EL (cell line): ENCODE results near the gene AURKA.
"Not testable (repeated sequence)": the region's sequence is repeated elsewhere in the genome, so short reads cannot be mapped to it uniquely, and the experiment has no call there.

Experiments
- DNase-seq: peaks from one replicate; pipeline ENCODE4 v3.0.0-alpha.2; 2016

Gene AURKA

DNA sequence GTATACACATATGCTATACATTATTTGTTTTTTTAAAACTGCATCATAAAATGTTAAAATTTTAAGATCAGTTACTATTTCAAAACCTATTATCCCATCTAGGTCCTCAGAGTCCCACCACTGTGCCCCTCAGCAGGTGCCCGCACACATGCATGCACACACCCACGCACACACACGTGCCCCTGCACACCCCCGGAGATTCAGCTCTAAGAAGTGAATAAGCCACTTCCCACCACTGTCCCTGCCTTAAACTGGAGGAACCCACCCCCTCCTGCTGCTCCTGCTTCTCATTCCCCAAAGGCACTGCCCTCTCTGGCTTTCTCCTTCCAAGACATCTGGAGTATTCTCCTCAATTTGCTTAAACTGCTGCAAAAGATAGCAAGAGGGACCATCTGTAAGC lies 38.7 kb downstream of the AURKA start:
- DNase-seq: no peak

GRCh38 chr20:56352345-56353055 lies 39.5 kb downstream of the AURKA start:
- peak; percentile 45 for DNase-seq

DNA sequence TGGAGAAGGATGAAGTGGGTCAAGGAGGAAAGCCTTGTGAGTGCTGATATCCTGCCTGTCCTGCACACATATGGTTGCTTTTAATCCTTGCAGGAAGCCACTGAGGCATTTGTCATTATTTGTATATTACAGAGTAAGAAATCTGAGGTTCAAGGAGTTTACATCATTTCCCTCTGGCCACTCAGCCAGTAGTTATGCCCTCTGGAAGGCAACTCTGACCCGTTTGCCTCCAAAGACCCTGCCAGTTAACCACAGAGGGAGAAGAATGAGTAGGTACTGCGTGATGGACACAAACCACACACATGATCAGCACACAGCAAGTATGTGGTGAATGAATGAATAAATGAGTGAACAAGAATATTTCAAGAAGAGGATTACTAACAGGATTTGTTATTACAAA lies 41.2 kb downstream of the AURKA start:
- DNase-seq: peak; percentile 90

DNA sequence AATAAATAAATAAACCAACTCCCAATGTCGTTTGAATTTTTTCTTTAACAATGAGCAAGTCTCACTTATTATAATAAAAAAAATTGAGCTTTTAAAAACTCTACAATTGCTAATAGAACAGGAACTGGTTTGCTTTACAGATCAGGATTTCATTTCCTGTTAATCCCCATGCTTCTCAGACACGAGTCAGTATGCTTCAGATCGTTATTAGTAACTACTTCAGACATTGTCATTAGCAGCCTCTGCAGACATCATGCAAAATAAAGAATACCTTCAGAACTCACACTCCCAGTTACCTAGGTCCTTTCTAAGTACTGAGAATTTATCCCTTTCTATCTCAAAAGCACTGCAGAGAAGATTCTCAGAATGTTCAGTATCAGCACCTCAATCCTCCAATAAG lies 43.3 kb downstream of the AURKA start:
- peak; percentile 37 for DNase-seq

- no peak for DNase-seq
Observed at GRCh38 chr20:56348305-56348693, 43.7 kb downstream of the AURKA start.

- DNase-seq: no peak
Observed at GRCh38 chr20:56347628-56348304, 44.2 kb downstream of the AURKA start.

GRCh38 chr20:56345911-56346310 lies 46.1 kb downstream of the AURKA start:
- no peak for DNase-seq

DNA sequence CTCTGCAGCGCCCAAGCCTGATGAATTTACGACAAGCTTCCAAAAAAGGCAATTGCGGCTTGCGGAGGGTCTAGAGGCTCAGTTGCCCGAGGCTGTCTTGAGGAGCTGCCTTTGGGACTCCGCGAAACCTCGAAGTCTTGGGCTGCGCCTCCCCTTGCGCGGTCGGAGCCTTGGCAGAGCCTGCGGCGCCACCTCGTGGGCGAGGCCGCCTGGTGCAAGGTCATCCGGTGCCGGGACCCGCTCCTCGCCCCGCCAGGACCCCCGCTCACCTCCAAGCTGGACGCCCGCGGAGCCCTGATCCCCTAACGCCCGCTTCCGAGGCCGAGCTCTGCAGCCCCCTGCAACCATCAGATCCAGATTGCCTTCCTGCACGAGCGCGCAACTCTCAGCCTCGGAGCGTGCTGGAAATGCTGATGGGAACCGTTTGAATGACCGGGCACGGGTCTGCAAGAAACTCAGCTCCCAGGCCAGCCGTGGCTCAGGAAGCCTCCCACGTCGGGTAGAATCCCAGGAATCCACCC lies 48.1 kb downstream of the AURKA start:
- peak; percentile 55 for DNase-seq

DNA sequence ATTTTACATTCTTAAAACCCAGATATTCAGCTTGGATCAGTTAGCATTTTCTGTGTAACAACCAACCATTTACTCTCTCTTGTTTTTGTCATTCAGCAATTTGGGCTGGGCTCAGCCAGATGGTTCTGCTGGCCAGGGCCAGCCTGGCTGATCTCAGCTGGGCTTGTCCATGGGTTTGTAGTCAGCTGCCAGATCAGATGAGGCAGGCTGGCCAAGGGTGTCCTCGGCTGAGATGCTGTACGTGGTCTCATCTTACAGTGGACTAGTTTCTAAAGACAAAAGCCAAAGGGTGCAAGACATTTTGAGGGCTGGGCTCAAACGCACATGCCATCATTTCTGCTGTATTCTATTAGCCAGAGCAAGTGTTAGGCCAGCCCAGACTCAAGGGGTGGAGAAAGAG lies 49.2 kb downstream of the AURKA start:
- no peak for DNase-seq

DNA sequence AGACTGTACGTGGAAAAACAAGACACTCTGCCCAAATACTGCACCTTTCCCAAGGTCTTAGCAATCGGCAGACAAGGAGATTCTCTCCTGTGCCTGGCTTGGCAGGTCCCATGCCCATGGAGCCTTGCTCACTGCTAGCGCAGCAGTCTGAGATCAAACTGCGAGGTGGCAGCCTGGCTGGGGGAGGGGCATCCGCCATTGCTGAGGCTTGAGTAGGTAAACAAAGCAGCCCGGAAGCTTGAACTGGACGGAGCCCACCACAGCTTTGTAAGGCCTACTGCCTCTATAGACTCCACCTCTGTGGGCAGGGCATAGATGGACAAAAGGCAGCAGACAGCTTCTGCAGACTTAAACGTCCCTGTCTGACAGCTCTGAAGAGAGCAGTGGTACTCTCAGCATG lies 55.3 kb downstream of the AURKA start:
- DNase-seq: not testable (repeated sequence)

DNA sequence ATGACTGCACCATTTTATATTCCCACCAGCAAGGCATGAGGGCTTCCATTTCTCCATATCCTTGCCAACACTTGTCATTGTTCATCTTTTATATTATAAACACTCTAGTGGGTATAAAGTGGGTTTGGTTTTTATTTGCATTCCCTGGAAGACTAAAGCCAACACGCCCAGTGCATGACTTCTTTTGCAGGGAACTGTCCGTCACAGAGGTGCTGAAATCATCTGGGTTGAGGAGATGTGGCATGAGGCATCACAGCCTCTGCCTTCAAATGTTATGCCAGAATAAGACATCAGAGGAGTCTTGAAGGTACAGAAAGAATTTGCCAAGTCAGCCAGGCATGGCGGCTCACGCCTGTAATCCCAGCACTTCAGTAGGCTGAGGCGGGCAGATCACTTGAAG lies 63.2 kb downstream of the AURKA start:
- DNase-seq: peak; percentile 12

DNA sequence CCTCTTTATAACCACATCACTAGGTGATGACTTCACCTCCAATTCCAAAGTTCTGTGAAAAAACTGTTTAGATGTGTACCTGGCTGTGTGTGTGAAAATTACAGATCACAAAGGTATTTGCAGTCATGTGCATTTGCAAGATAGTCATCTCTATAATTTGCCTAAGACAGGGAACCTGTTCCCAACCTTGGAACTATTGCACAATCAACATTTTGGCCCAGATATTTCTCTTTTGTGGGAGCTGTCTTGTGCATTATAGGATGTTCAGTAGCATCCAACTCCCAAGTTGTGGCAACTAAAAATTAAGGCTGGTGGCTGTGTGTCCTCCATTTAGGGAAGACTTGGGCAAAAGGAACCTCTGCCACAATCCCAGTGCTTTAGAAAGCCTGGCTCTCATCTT lies 67.2 kb downstream of the AURKA start:
- no peak for DNase-seq

- no peak for DNase-seq
Observed at GRCh38 chr20:56323656-56324055, 68.4 kb downstream of the AURKA start.

GRCh38 chr20:56323206-56323605 lies 68.8 kb downstream of the AURKA start:
- DNase-seq: no peak

- DNase-seq: no peak
Observed at GRCh38 chr20:56322681-56323080, 69.3 kb downstream of the AURKA start.
